OCI-LY7 (cell line): ENCODE results near the gene FAH. TPM values are rescaled to one million over a fixed set of nuclear protein-coding genes. Genes with fewer than 3 reads are reported as not detected.

Experiments
- BruUV-seq: library from RNA; stranded (reverse); fragments of 400-500 nt; replicated peaks from 2 replicates; lab custom pipeline; 2021; lab: Mats Ljungman, UMichigan
- CTCF ChIA-PET: fragments of 300-600 bp; sonication (Branson Sonifier 250); formaldehyde crosslinking; loops from one replicate; lab custom pipeline; 2022; ENCODE audit warnings: antibody characterized with exemption; ENCODE audit not compliant: unreplicated experiment; lab: Charles Lee
- POLR2A ChIA-PET: fragments of 300-600 bp; sonication (Branson Sonifier 250); formaldehyde crosslinking; loops from one replicate; lab custom pipeline; 2022; ENCODE audit warnings: antibody characterized with exemption; lab: Charles Lee
- DNase-seq: peaks from one replicate; pipeline ENCODE4 v3.0.0-alpha.2; 2015; ENCODE audit warnings: low spot score
- H2AFZ ChIP-seq: fragments of 200-600 bp; sonication (generic), shearing (Covaris generic); 2 replicates; pipeline ENCODE4 v1.6.1; 2014; ENCODE audit warnings: mild to moderate bottlenecking, antibody characterized with exemption, low read length, moderate library complexity
- H3K27ac ChIP-seq: fragments of 200-600 bp; sonication (generic); 2 replicates; pipeline ENCODE4 v1.5.1; 2014; ENCODE audit warnings: mixed run types, low read depth, mild to moderate bottlenecking, moderate library complexity, low read length, inconsistent platforms; ENCODE audit not compliant: poor library complexity, severe bottlenecking
- H3K36me3 ChIP-seq: fragments of 200-600 bp; sonication (generic); 2 replicates; pipeline ENCODE4 v1.6.1; 2014; ENCODE audit warnings: mild to moderate bottlenecking, antibody characterized with exemption, low read length, moderate library complexity, mixed read lengths; ENCODE audit not compliant: insufficient read depth
- H3K4me1 ChIP-seq: fragments of 200-600 bp; sonication (generic); 2 replicates; pipeline ENCODE4 v1.5.1; 2014; ENCODE audit warnings: mild to moderate bottlenecking, low read length; ENCODE audit not compliant: insufficient read depth, poor library complexity, severe bottlenecking
- H3K4me2 ChIP-seq: fragments of 200-600 bp; sonication (generic); 2 replicates; pipeline ENCODE4 v1.6.1; 2014; ENCODE audit warnings: mild to moderate bottlenecking, low read length
- H3K4me3 ChIP-seq: fragments of 200-600 bp; sonication (generic); 2 replicates; pipeline ENCODE4 v1.5.1; 2014; ENCODE audit warnings: mild to moderate bottlenecking, low read depth, low read length; ENCODE audit not compliant: poor library complexity, severe bottlenecking
- H3K79me2 ChIP-seq: fragments of 200-600 bp; sonication (generic); 2 replicates; pipeline ENCODE4 v1.6.1; 2016; ENCODE audit warnings: low read depth, mild to moderate bottlenecking, low read length, moderate library complexity, mixed read lengths; ENCODE audit not compliant: insufficient read depth
- H3K9me2 ChIP-seq: fragments of 200-600 bp; sonication (generic); 2 replicates; pipeline ENCODE4 v1.6.1; 2016; ENCODE audit warnings: mild to moderate bottlenecking, low read length, mixed read lengths; ENCODE audit not compliant: insufficient read depth
- H3K9me3 ChIP-seq: fragments of 200-600 bp; sonication (generic); 2 replicates; pipeline ENCODE4 v1.6.1; 2014; ENCODE audit warnings: mild to moderate bottlenecking, mixed run types, low read length, mixed read lengths
- H4K20me1 ChIP-seq: fragments of 200-600 bp; sonication (generic); 2 replicates; pipeline ENCODE4 v1.6.1; 2014; ENCODE audit warnings: mild to moderate bottlenecking, antibody characterized with exemption, low read length, moderate library complexity, mixed read lengths; ENCODE audit not compliant: insufficient read depth
- CTCF ChIP-seq: fragments of 200-600 bp; sonication (generic); conservative IDR thresholded peaks from 2 replicates; pipeline ENCODE4 v1.5.1; 2014; ENCODE audit warnings: mild to moderate bottlenecking, antibody characterized with exemption, low read length, moderate library complexity, mixed read lengths
- EZH2phosphoT487 ChIP-seq: fragments of 200-600 bp; sonication (generic); IDR thresholded peaks from 2 replicates; pipeline ENCODE4 v1.6.1; 2018; ENCODE audit warnings: low read depth, borderline replicate concordance, mild to moderate bottlenecking, mixed run types, antibody characterized with exemption, low read length, moderate library complexity, mixed read lengths
- intact Hi-C: fragments of 100-400 bp; cut with micrococcal nuclease; formaldehyde crosslinking; loops from one replicate; pipeline ENCODE4 v1.10.0; 2022; ENCODE audit not compliant: unreplicated experiment
- total RNA-seq, 2 experiments: library from RNA; depleted of rRNA in 1 of 2; stranded (reverse); fragments of >200 nt in 1 of 2; shearing (Covaris generic) in 1 of 2; gene quantifications; 2 replicates each; pipeline ENCODE4 v1.2.3, GENCODE V29; 2014 to 2022

FAH gene
- total RNA-seq, 2 experiments from 2014 or later = 9.4 to 18.4 TPM

DNA sequence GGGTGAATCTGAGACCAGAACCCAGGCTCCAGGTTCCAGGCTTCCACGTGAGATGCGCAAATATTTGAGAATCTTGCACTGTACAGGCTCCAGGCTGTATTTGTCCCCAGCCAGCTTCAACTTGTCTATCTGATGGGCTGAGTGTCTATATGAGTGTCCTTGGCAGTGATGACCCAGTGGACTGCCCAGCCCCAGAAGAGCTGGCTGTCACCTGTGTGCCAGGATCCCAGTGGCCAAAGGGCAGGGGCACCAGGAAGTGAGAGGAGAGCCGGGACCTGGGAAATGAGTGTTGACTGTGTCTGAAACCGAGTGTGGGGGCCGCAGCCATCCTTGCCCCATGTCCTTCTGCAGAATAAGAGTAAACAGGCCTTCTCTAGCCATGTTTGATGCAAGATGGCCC is 10.4 kb downstream of the FAH start:
- H2AFZ ChIP-seq = no peak overlapping the region
- intact Hi-C loops = no loop called here
- no peaks in the 10 kb centered on the region for H3K79me2 ChIP-seq
- BruUV-seq = no TSS peak
- POLR2A ChIA-PET = no interaction called here
- H3K4me3 ChIP-seq = no peak overlapping the region
- no peak for DNase-seq
- H3K9me2 ChIP-seq = no peaks in the 10 kb centered on the region
- no peaks in the 10 kb centered on the region for H3K9me3 ChIP-seq
- CTCF ChIA-PET = no interaction called here
- H3K4me1 ChIP-seq = peaks cover 21% of the 10 kb centered on the region
- peaks cover 8% of the 10 kb centered on the region; the same call in 1 of the 2 replicates for H3K36me3 ChIP-seq
- no peak for TF ChIP-seq CTCF
- no peak for TF ChIP-seq EZH2phosphoT487
- H4K20me1 ChIP-seq = no peaks in the 10 kb centered on the region
- H3K4me2 ChIP-seq = no peak overlapping the region
- H3K27ac ChIP-seq = no peak overlapping the region

DNA sequence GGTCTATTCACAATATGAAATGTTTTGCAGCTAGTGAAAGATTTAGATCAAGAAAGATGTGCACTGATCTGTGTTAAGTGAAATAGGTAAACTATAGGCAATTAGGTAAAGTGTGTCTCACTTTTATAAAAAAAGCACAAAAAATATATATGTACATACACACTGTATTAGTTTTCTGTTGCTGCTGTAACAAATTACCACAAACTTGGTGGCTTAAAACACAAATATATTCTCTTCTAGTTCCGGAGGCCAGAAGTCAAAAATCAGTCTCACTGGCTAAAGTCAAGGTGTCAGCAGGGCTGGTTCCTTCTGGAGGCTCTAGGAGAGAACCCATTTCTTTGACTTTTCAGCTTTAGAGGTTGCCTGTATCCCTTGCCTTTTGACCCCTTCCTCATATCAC is 11.1 kb downstream of the FAH start:
- intact Hi-C loops = no loop called here
- Histone ChIP-seq H3K9me3 (no peaks in the 10 kb centered on the region), H2AFZ (no peak overlapping the region), H4K20me1 (no peaks in the 10 kb centered on the region), H3K79me2 (no peaks in the 10 kb centered on the region), H3K27ac (no peak overlapping the region), H3K36me3 (peaks cover 8% of the 10 kb centered on the region; the same call in 1 of the 2 replicates), H3K4me2 (no peak overlapping the region), H3K4me3 (no peak overlapping the region), H3K4me1 (peaks cover 16% of the 10 kb centered on the region), H3K9me2 (no peaks in the 10 kb centered on the region)
- BruUV-seq = no TSS peak
- no peak for DNase-seq
- POLR2A ChIA-PET = no interaction called here
- CTCF ChIA-PET = no interaction called here
- TF ChIP-seq CTCF = no peak
- no peak for TF ChIP-seq EZH2phosphoT487

- H3K4me1 ChIP-seq = no peaks in the 10 kb centered on the region
- no peaks in the 10 kb centered on the region for H3K9me2 ChIP-seq
- CTCF ChIA-PET = interaction anchor here (0.6 kb wide), 1 partner anchor 317 kb away, joined by 3 read pairs; no protein-coding TSS in a partner anchor
- no peaks in the 10 kb centered on the region for H3K79me2 ChIP-seq
- POLR2A ChIA-PET = interaction anchor here (0.9 to 1.5 kb wide), 2 partner anchors 17 to 96 kb away, joined by 3 to 4 read pairs; no protein-coding TSS in a partner anchor
- H2AFZ ChIP-seq = no peak overlapping the region
- TF ChIP-seq CTCF (no peak), EZH2phosphoT487 (no peak)
- H3K4me3 ChIP-seq = no peak overlapping the region
- H3K4me2 ChIP-seq = no peak overlapping the region
- H3K36me3 ChIP-seq = peaks cover 8% of the 10 kb centered on the region; the same call in 1 of the 2 replicates
- H4K20me1 ChIP-seq = no peaks in the 10 kb centered on the region
- no peak overlapping the region for H3K27ac ChIP-seq
- no peak for DNase-seq
- H3K9me3 ChIP-seq = no peaks in the 10 kb centered on the region
- BruUV-seq = no TSS peak
- intact Hi-C loops = no loop called here
Measured at GRCh38 chr15:80167936-80168335, 15.1 kb downstream of the FAH start.
